Heart left ventricle (tissue), 13 donors: ENCODE measurements around the gene PHF20.

Source experiments
- POLR2A ChIP-seq, 2 donors: fragments of 450-650 bp; IDR thresholded peaks; one replicate each; pipeline ENCODE4 v1.6.1; 2017; ENCODE audit warnings: antibody characterized with exemption in 2 of 2, mild to moderate bottlenecking in 2 of 2, moderate library complexity in 2 of 2
- TF ChIP-seq, protein P1 (sequence below), 12 donors: fragments of 200-600 bp; sonication (generic) in 4 of 12; IDR thresholded peaks; one replicate each; pipeline versions ENCODE4 v1.5.0 to v1.8.0; 2018 to 2022; ENCODE audit warnings: antibody characterized with exemption in 12 of 12, mild to moderate bottlenecking in 5 of 12
- donor health status: ischemic (EF 13 %, LVEDD 7.1; RV severe dilation, severe dysfunction).
- donor health status: DM: no; HTN: yes; CAD: no.
- donor health status: DM: no; HTN: no; CAD: no.
- donor health status: ischemic (EF 25% LVEDD 6.9; RV normal size, moderate dysfunction).
- donor health status: ischemic (EF 25% LVEDD 5.7; RV mildly dilated, moderate dysfunction).
- donor health status: ischemic (EF 35%, LVEDD 5.7; RV mildly dilated, moderate dysfunction).
- donor health status: nonischemic (EF 11% LVEDD 7.7; RV severe dilation, severe dysfunction).
- donor health status: DM: yes; HTN: yes; CAD: no.
- donor health status: PGD.
- donor health status: ischemic (EF 29% LVEDD 5.4; RV normal size, mild dysfunction).
- donor health status: nonischemic (EF 23%, LVEDD 6.1; RV moderate dilation, normal function).

DNA sequence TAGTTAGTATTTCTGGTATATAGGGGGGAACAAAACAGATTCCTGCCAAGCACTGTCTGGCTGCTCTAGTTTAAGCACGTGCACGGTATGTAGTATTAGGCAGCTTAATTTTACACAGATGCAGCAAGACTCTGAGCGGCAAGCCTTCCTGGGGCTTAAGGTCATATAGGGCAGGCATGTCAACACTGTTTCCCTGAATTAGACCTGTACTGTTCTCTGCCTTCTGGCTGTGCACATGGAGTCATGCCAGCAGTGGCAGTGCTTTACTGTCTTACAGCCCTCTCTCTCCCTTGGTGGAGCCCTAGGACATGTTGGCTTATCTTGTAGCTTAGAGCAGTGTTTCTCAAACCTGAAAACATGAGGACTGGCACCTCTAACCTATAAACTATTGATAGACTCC is 56.6 kb downstream of the PHF20 start:
- TF ChIP-seq, protein P1, sequence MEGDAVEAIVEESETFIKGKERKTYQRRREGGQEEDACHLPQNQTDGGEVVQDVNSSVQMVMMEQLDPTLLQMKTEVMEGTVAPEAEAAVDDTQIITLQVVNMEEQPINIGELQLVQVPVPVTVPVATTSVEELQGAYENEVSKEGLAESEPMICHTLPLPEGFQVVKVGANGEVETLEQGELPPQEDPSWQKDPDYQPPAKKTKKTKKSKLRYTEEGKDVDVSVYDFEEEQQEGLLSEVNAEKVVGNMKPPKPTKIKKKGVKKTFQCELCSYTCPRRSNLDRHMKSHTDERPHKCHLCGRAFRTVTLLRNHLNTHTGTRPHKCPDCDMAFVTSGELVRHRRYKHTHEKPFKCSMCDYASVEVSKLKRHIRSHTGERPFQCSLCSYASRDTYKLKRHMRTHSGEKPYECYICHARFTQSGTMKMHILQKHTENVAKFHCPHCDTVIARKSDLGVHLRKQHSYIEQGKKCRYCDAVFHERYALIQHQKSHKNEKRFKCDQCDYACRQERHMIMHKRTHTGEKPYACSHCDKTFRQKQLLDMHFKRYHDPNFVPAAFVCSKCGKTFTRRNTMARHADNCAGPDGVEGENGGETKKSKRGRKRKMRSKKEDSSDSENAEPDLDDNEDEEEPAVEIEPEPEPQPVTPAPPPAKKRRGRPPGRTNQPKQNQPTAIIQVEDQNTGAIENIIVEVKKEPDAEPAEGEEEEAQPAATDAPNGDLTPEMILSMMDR (IDR thresholded peaks at IDR 0.05) = no peak
- TF ChIP-seq POLR2A (IDR thresholded peaks at IDR 0.05) = no peak
